Astrocyte of the hippocampus (primary cell): ENCODE data around the gene PCBP4.
"Not testable (repeated sequence)": the region's sequence is repeated elsewhere in the genome, so short reads cannot be mapped to it uniquely, and the experiment has no call there.

ENCODE experiments used
- DNase-seq: peaks from one replicate; pipeline ENCODE4 v3.0.0; 2011; ENCODE audit warnings: low read depth, low spot score

The PCBP4 gene

GRCh38 chr3:51994530-51994929, 27.3 kb upstream of the PCBP4 start:
- DNase-seq, result no peak

- not testable (repeated sequence) for DNase-seq
Measured at GRCh38 chr3:51993657-51994056, 26.4 kb upstream of the PCBP4 start.

GRCh38 chr3:51992017-51992682, 24.9 kb upstream of the PCBP4 start:
- DNase-seq, result no peak

GRCh38 chr3:51990501-51990971, 23.3 kb upstream of the PCBP4 start:
- DNase-seq, result not testable (repeated sequence)

DNA sequence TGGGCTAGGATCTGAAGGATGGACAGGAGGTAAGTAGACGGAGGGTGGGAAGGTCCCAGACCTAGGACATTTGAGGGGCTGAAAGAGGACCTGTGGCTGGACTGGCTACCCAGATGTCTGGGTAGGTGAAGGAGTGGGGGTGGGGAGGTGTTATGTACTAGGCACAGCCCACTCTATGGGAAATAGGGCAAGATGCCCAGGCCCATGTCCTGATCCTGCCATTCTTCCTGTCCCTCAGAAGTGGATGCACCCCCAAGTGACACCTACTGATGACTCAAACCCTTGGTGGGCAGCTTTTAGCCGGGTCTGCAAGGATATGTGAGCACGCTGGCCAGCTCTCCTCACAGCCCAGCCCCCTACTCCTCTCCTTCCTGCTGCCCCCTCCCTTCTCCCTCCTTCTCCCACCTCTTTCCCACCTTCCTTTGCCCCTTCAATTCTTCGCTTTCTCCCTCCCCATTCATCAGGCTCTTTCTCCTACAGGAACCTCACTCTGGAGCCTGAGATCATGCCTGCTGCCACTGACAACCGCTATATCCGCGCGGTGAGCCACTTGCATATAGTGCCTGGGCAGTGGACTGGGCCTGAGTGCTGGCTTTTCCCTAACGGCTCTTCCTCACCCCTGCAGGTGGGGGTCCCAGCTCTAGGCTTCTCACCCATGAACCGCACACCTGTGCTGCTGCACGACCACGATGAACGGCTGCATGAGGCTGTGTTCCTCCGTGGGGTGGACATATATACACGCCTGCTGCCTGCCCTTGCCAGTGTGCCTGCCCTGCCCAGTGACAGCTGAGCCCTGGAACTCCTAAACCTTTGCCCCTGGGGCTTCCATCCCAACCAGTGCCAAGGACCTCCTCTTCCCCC, 21.3 kb upstream of the PCBP4 start:
- DNase-seq, result no peak

DNA sequence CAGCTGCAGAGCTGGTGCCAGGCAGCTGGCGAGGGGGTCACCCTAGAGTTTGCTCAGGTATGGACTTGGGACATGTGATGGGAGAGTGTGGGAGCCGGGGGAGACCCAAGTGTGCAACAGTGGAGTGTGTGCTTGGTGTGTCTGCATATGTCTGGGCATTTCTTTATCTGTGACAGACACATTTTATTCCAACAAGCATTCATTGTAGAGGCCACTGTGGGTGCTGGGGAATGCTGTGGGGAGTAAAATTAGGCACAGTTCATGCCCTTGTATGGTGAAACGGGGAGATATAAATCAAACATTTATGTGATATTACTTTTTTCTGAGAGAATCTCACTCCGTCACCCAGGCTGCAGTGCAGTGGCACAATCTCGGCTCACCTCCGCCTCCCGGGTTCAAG, 20.3 kb upstream of the PCBP4 start:
- DNase-seq, result no peak

- DNase-seq, result no peak
Measured at GRCh38 chr3:51986010-51986947, 19.0 kb upstream of the PCBP4 start.

GRCh38 chr3:51985063-51985462, 17.8 kb upstream of the PCBP4 start:
- DNase-seq, result no peak

- no peak for DNase-seq
Measured at GRCh38 chr3:51984269-51984647, 17.0 kb upstream of the PCBP4 start.

DNA sequence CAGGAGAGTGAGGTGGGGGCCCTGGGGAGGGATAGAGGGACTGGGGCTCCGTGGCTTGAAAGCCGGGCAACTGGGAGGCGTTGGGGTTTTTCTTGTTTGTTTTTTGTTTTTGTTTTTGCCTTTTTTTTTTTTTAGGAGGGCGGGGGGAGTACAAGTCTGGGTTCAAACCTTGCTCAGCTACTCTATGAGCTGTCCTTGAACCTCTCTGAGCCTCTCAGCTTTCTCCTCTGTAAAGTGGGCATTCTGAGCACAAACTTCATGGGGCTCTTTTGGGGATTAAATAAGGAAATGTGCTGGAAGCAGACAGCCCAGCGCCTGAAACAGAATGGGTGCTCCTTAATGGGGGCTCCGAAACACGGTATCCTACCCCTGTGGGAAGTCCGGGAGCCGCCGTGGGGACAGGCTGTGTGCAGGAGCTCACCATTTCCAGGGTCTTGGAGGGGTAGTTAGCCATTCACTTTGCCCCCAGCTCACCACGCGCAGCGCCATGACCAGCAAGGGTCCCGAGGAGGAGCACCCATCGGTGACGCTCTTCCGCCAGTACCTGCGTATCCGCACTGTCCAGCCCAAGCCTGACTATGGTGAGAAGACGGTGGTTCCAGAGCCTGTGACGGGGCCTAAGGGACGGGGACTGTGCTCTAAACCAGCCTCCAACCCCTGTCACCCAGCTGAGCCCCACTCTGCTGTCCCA, 16.5 kb upstream of the PCBP4 start:
- DNase-seq, result no peak

DNA sequence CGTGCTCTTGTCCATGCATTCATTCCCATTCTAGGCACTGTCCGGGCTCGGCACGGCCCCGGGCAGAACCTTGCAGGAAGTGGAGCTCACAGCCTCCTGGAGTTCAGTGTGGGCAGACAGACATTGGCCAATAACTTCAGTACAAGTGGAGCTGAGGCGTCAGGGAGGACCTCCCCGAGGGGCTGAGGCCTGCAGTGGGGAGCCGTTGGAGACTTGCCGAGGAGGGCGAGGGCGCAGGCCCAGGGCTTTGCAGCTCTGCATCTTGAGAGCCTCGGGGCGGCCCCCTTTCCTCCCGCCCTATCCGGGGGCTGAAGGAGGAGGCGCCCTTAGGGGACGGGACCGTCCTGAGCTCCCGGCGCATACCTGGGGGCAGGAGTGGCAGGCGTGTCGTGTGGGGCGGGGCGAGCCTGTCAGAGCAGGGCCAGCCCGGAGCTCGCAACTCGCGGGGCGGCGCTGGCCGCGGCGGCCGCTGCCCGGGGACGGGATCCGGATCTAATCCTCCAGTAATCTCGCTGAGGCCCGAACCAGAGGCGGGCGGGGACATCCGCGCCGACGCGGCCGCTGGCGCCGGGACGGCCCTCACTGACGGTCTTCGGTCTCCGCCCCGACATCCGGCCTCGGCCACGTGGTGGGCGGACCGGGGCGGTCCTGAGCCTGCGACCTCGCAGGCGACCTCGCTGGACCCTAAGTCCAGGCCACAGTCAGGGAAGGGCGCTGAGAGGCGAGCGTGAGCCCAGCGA, 15.8 kb upstream of the PCBP4 start, which contains the start of gene ACY1:
TSS of gene ACY1 (plus strand) at position 698 of the 740 bp plus-strand sequence. CDS start 530 bp downstream, outside the sequence.
- DNase-seq, result peak; percentile 94

DNA sequence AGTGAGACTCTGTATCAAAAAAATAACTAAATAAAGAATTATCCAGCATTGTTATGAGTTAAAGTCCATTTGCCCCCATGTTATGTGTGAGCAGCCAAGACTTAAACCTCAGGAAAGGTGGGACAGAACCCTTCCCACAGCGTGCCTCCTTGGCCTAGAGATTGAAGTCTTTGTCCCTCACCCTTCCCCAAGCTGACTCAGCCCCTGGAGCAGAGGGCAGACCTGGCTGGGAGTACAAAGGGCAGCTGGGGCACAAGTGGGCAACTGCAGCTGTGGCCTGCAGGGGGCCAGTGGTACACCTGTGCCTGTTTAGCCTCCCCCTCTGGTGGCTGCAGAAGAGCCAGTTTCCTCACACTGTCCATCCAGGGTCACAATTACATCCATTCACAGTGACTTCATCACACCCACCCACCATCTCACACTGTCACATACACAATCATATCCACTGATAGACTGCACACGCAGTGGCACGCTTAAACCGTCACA, 15.1 kb upstream of the PCBP4 start:
- DNase-seq, result peak; percentile 55

GRCh38 chr3:51980253-51980652, 13.0 kb upstream of the PCBP4 start:
- DNase-seq, result no peak

GRCh38 chr3:51978143-51978502, 10.9 kb upstream of the PCBP4 start:
- DNase-seq, result no peak

DNA sequence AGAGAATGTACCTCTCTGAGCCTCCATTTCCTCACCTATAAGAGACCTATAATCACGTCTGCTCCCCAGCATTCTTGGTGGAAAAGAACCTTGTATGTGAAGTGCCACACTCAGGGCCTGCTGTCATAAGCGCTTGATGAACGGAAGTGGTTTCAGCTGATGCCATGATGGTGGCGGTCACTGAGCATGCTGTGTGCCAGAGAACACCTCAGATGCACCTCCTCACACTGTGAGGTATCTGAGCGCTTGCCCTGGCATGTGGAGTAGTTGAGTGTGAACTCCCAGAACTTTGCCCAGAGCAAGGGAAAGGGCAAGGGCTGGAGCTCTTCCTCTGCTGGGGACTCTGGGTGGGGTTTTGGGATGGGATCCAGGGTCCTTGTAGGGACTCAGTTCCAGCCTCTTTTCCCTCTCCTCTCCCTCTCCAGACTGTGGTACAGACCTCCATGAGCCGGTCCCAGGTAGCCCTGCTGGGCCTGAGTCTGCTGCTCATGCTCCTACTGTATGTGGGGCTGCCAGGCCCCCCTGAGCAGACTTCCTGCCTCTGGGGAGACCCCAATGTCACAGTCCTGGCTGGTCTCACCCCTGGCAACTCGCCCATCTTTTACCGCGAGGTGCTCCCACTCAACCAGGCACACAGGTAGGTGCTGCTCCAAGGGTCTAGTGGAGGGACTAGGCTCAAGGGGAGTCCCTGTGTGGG, 10.3 kb upstream of the PCBP4 start:
- DNase-seq, result no peak

- peak; percentile 89 for DNase-seq
Measured at GRCh38 chr3:51975852-51976549, 8.7 kb upstream of the PCBP4 start.

DNA sequence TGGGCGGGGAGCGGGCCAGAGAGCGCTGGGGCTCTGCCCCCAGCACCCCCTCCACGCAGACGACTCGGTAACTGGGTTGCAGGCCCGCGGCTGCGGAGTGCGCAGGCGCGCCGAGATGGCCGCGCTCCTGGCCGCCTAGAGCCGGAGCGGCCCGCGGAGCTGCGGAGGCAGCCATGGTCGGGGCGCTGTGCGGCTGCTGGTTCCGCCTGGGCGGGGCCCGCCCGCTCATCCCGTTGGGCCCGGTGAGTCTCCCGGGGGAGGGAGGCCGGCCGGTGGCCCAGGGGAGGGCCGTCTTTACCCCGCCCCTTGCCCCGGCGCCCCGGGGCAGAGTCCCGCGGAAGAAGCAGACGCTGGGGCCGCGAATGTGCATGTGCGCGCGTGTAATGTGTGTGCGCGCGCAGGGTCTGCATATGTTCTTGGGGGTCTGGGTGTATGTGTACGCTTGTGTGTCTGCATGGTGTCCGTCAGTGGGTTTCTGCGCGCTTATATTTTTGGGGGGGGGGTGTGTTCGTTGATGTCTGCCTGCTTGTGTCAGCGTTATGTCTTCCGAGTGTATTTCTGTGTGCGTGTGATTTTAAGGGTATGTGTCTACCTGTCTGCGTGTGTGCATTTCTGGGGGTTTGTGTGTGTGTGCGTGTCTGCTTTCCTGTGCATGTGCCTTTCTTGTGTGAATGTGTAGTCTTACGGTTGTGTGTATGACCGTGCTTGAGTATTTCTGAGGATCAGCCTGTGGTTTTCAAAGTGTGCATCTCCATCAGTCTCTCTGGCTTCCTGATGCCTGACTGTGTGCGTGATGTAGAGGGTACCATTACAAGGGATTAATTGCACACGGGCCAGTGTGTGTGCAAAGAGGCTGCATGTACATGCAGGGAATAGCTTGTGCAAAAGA, 8.0 kb upstream of the PCBP4 start, which contains the start of gene ABHD14A:
TSS of gene ABHD14A (plus strand) at position 102 of the 889 bp plus-strand sequence. CDS start at position 174, 72 bp downstream.
- peak; percentile 86 for DNase-seq
